Brain microvascular endothelial cell (primary cell): Measurements from ENCODE around the gene ST7.

Experiments used
- DNase-seq: peaks from one replicate; pipeline ENCODE4 v3.0.0-alpha.2; 2020
- H3K27ac ChIP-seq: fragments of 250-450 bp; sonication (Bioruptor Pico); 2 replicates; pipeline ENCODE4 v1.5.1; 2020; ENCODE audit warnings: mild to moderate bottlenecking, moderate library complexity
- H3K27me3 ChIP-seq: fragments of 250-450 bp; sonication (Bioruptor Pico); replicated peaks from 2 replicates; pipeline ENCODE4 v1.5.1; 2020; ENCODE audit warnings: mild to moderate bottlenecking
- H3K36me3 ChIP-seq: fragments of 250-450 bp; sonication (Bioruptor Pico); replicated peaks from 2 replicates; pipeline ENCODE4 v1.5.1; 2020; ENCODE audit warnings: mild to moderate bottlenecking
- H3K4me3 ChIP-seq: 2 replicates; pipeline ENCODE4 v1.5.1; 2011; ENCODE audit warnings: low read depth, mild to moderate bottlenecking, control low read depth, low read length, moderate library complexity
- CTCF ChIP-seq: IDR thresholded peaks from 2 replicates; pipeline ENCODE4 v1.5.1; 2011; ENCODE audit warnings: low read depth, mild to moderate bottlenecking, moderate library complexity, low read length, control low read depth, inconsistent platforms; ENCODE audit errors: missing control alignments
- in situ Hi-C: cut with HindIII; loops from 2 replicates; pipeline ENCODE4 v1.10.0; 2017; ENCODE audit warnings: low sequenced_read_pairs, low pct_ligation_motif_present

The ST7 gene

GRCh38 chr7:117065571-117066150, 112.4 kb downstream of the ST7 start:
- no peak overlapping the region for H3K27ac ChIP-seq
- DNase-seq, result no peak
- in situ Hi-C loops, result no loop called here
- no peak for TF ChIP-seq CTCF
- no peak overlapping the region for H3K4me3 ChIP-seq
- no peaks in the 10 kb centered on the region for H3K36me3 ChIP-seq
- no peaks in the 10 kb centered on the region for H3K27me3 ChIP-seq

- Histone ChIP-seq H3K27ac (no peak overlapping the region), H3K27me3 (no peaks in the 10 kb centered on the region), H3K36me3 (no peaks in the 10 kb centered on the region), H3K4me3 (no peak overlapping the region)
- no peak for TF ChIP-seq CTCF
- DNase-seq, result no peak
- in situ Hi-C loops, result no loop called here
Measured at GRCh38 chr7:117066668-117067067, 113.4 kb downstream of the ST7 start.

- no peaks in the 10 kb centered on the region for H3K36me3 ChIP-seq
- in situ Hi-C loops, result no loop called here
- H3K27me3 ChIP-seq, result no peaks in the 10 kb centered on the region
- H3K27ac ChIP-seq, result no peak overlapping the region
- no peak for DNase-seq
- TF ChIP-seq CTCF, result no peak
- H3K4me3 ChIP-seq, result no peak overlapping the region
Measured at GRCh38 chr7:117067340-117067739, 114.0 kb downstream of the ST7 start.

- in situ Hi-C loops, result no loop called here
- no peaks in the 10 kb centered on the region for H3K36me3 ChIP-seq
- TF ChIP-seq CTCF, result no peak
- no peak overlapping the region for H3K4me3 ChIP-seq
- no peaks in the 10 kb centered on the region for H3K27me3 ChIP-seq
- DNase-seq, result no peak
- no peak overlapping the region for H3K27ac ChIP-seq
Measured at GRCh38 chr7:117068511-117069145, 115.3 kb downstream of the ST7 start.

GRCh38 chr7:117069379-117069778, 116.1 kb downstream of the ST7 start:
- no peak for TF ChIP-seq CTCF
- Histone ChIP-seq H3K27ac (no peak overlapping the region), H3K4me3 (no peak overlapping the region), H3K27me3 (no peaks in the 10 kb centered on the region), H3K36me3 (no peaks in the 10 kb centered on the region)
- in situ Hi-C loops, result no loop called here
- no peak for DNase-seq

GRCh38 chr7:117071551-117071950, 118.2 kb downstream of the ST7 start:
- Histone ChIP-seq H3K36me3 (no peaks in the 10 kb centered on the region), H3K27me3 (no peaks in the 10 kb centered on the region), H3K4me3 (no peak overlapping the region), H3K27ac (no peak overlapping the region)
- in situ Hi-C loops, result no loop called here
- DNase-seq, result no peak
- no peak for TF ChIP-seq CTCF
